ENCODE results near the gene SNRNP25.

The SNRNP25 gene

DNA sequence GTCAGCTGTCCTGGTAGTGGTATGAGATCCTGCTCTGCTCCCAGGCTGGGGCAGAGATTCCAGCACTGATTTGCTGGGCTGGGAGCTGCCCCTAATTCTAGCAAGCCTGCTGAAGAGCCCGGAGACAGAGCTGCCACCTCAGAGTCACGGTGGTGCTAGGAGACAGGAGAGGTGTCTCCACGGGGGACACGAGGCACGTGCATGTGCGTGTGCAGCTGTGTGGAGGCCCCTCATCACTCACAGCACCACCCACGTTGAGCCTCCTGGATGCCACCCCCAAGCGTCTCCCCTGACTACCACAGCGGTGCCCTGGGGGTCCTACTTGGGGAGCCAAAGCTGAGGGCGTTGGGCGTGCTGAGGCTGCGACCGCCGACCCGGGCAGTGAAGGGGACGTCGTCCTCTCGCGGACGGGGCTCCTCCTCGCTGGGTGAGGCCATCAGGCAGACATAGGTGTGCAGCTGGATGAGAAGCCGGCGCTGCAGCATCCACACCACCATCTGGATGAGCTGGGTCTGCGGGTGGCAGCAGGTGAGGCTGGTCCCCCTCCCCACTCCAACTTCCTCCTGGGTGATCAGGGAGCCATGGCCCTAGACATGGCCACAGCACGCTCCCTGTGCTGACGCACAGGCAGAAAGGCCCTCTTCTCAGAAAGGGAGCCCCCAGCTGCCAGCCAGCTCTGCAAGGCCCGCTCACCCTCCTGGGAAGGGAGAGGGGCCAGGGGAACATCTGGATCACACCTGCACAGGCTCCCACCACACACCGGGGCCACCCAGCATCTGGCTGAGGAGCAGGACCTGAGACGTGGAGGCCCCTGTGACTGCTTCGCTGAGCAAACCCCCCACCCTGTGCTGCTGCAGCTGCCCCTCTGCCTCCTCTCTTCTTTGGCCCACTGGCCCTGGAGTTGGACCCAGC lies 36.0 kb downstream of the SNRNP25 start:
- POLR2A ChIA-PET, result no interaction called here
- CTCF ChIA-PET, result interaction anchor here (0.9 to 3.6 kb wide), 3 partner anchors 10 to 28 kb away, joined by 4 to 34 read pairs (median 6); no protein-coding TSS in a partner anchor
- Histone ChIP-seq H3K27ac (ENCODE audit: extremely low read depth, low read depth, low read length) (no peak overlapping the region), H3K4me1 (ENCODE audit: control insufficient read depth, insufficient read depth, low read length) (no peaks in the 10 kb centered on the region; the same call in 1 of the 2 replicates), H3K4me3 (ENCODE audit: low read depth, low read length) (no peak overlapping the region), H3K9me3 (ENCODE audit: control insufficient read depth, insufficient read depth, low read depth, low read length) (no peaks in the 10 kb centered on the region), H3K36me3 (ENCODE audit: control insufficient read depth in 2 of 2, insufficient read depth in 1 of 2, low read length in 2 of 2) (peaks cover 6 to 71% of the 10 kb centered on the region in 2 experiments; a peak in 2 of 3 replicates)
- TF ChIP-seq GLIS2 (tag by site-specific recombination; IDR thresholded peaks at IDR 0.05) (0 out of 2 replicates have a peak, but pooled peaks have one; percentile 11), ZNF560 (tag by site-specific recombination; IDR thresholded peaks at IDR 0.05; ENCODE audit: borderline replicate concordance) (no peak), GLIS1 (tag by site-specific recombination; IDR thresholded peaks at IDR 0.05) (no peak), ZNF121 (tag by site-specific recombination; IDR thresholded peaks at IDR 0.05) (no peak), ZNF501 (tag by site-specific recombination; IDR thresholded peaks at IDR 0.05) (no peak), ZNF658 (tag by site-specific recombination; IDR thresholded peaks at IDR 0.05) (no peak)
- TF ChIP-seq, protein P1, sequence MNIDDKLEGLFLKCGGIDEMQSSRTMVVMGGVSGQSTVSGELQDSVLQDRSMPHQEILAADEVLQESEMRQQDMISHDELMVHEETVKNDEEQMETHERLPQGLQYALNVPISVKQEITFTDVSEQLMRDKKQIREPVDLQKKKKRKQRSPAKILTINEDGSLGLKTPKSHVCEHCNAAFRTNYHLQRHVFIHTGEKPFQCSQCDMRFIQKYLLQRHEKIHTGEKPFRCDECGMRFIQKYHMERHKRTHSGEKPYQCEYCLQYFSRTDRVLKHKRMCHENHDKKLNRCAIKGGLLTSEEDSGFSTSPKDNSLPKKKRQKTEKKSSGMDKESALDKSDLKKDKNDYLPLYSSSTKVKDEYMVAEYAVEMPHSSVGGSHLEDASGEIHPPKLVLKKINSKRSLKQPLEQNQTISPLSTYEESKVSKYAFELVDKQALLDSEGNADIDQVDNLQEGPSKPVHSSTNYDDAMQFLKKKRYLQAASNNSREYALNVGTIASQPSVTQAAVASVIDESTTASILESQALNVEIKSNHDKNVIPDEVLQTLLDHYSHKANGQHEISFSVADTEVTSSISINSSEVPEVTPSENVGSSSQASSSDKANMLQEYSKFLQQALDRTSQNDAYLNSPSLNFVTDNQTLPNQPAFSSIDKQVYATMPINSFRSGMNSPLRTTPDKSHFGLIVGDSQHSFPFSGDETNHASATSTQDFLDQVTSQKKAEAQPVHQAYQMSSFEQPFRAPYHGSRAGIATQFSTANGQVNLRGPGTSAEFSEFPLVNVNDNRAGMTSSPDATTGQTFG (tag by site-specific recombination; IDR thresholded peaks at IDR 0.05; ENCODE audit: borderline replicate concordance), result no peak

DNA sequence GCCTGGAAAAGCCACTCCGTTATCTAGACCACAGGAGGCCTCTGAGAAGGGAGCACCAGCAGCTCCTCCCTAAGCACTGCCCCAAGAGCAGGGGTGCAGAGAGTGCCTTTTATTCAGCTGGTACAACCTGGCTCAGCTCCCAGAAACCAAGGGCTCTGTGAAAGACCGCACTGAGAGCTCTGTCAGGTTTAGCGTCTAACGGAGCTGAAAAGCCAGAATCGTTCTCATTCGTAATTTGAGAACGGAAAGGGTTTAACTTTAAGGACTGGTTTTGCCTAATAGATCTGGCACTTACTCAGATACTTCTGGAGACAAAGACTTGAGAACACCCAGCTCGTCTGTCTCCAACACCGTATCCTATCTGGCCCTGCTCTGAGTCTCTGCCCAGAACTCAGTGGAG lies 37.9 kb downstream of the SNRNP25 start:
- ChIA-PET CTCF (interaction anchor here (0.6 to 3.6 kb wide), 4 partner anchors 11 to 29 kb away, joined by 3 to 34 read pairs (median 4); no protein-coding TSS in a partner anchor), POLR2A (interaction anchor here (1.7 kb wide), 1 partner anchor 13 kb away, joined by 4 read pairs; no protein-coding TSS in a partner anchor)
- H3K27ac ChIP-seq (ENCODE audit: extremely low read depth, low read depth, low read length), result 0 out of 2 replicates have a peak overlapping the region, but pooled peaks have one; percentile 24
- TF ChIP-seq, protein P2, sequence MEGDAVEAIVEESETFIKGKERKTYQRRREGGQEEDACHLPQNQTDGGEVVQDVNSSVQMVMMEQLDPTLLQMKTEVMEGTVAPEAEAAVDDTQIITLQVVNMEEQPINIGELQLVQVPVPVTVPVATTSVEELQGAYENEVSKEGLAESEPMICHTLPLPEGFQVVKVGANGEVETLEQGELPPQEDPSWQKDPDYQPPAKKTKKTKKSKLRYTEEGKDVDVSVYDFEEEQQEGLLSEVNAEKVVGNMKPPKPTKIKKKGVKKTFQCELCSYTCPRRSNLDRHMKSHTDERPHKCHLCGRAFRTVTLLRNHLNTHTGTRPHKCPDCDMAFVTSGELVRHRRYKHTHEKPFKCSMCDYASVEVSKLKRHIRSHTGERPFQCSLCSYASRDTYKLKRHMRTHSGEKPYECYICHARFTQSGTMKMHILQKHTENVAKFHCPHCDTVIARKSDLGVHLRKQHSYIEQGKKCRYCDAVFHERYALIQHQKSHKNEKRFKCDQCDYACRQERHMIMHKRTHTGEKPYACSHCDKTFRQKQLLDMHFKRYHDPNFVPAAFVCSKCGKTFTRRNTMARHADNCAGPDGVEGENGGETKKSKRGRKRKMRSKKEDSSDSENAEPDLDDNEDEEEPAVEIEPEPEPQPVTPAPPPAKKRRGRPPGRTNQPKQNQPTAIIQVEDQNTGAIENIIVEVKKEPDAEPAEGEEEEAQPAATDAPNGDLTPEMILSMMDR (tag by site-specific recombination; IDR thresholded peaks at IDR 0.05), result no peak
- TF ChIP-seq GLIS1 (tag by site-specific recombination; IDR thresholded peaks at IDR 0.05), result peak; percentile 76
- TF ChIP-seq, protein P3, sequence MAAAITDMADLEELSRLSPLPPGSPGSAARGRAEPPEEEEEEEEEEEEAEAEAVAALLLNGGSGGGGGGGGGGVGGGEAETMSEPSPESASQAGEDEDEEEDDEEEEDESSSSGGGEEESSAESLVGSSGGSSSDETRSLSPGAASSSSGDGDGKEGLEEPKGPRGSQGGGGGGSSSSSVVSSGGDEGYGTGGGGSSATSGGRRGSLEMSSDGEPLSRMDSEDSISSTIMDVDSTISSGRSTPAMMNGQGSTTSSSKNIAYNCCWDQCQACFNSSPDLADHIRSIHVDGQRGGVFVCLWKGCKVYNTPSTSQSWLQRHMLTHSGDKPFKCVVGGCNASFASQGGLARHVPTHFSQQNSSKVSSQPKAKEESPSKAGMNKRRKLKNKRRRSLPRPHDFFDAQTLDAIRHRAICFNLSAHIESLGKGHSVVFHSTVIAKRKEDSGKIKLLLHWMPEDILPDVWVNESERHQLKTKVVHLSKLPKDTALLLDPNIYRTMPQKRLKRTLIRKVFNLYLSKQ (tag by site-specific recombination; IDR thresholded peaks at IDR 0.05; ENCODE audit: borderline replicate concordance), result no peak
- TF ChIP-seq ZXDB (tag by site-specific recombination; IDR thresholded peaks at IDR 0.05), result 0 out of 2 replicates have a peak, but pooled peaks have one; percentile 34
- TF ChIP-seq KLF10 (tag by site-specific recombination; IDR thresholded peaks at IDR 0.05), result no peak
- TF ChIP-seq, protein P4, sequence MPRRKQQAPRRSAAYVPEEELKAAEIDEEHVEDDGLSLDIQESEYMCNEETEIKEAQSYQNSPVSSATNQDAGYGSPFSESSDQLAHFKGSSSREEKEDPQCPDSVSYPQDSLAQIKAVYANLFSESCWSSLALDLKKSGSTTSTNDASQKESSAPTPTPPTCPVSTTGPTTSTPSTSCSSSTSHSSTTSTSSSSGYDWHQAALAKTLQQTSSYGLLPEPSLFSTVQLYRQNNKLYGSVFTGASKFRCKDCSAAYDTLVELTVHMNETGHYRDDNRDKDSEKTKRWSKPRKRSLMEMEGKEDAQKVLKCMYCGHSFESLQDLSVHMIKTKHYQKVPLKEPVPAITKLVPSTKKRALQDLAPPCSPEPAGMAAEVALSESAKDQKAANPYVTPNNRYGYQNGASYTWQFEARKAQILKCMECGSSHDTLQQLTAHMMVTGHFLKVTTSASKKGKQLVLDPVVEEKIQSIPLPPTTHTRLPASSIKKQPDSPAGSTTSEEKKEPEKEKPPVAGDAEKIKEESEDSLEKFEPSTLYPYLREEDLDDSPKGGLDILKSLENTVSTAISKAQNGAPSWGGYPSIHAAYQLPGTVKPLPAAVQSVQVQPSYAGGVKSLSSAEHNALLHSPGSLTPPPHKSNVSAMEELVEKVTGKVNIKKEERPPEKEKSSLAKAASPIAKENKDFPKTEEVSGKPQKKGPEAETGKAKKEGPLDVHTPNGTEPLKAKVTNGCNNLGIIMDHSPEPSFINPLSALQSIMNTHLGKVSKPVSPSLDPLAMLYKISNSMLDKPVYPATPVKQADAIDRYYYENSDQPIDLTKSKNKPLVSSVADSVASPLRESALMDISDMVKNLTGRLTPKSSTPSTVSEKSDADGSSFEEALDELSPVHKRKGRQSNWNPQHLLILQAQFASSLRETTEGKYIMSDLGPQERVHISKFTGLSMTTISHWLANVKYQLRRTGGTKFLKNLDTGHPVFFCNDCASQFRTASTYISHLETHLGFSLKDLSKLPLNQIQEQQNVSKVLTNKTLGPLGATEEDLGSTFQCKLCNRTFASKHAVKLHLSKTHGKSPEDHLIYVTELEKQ (tag by site-specific recombination; IDR thresholded peaks at IDR 0.05; ENCODE audit: borderline replicate concordance), result no peak
- no peak for TF ChIP-seq SCRT2 (tag by site-specific recombination; IDR thresholded peaks at IDR 0.05)
- TF ChIP-seq ZNF558 (tag by site-specific recombination; IDR thresholded peaks at IDR 0.05), result no peak
- TF ChIP-seq, protein P5, sequence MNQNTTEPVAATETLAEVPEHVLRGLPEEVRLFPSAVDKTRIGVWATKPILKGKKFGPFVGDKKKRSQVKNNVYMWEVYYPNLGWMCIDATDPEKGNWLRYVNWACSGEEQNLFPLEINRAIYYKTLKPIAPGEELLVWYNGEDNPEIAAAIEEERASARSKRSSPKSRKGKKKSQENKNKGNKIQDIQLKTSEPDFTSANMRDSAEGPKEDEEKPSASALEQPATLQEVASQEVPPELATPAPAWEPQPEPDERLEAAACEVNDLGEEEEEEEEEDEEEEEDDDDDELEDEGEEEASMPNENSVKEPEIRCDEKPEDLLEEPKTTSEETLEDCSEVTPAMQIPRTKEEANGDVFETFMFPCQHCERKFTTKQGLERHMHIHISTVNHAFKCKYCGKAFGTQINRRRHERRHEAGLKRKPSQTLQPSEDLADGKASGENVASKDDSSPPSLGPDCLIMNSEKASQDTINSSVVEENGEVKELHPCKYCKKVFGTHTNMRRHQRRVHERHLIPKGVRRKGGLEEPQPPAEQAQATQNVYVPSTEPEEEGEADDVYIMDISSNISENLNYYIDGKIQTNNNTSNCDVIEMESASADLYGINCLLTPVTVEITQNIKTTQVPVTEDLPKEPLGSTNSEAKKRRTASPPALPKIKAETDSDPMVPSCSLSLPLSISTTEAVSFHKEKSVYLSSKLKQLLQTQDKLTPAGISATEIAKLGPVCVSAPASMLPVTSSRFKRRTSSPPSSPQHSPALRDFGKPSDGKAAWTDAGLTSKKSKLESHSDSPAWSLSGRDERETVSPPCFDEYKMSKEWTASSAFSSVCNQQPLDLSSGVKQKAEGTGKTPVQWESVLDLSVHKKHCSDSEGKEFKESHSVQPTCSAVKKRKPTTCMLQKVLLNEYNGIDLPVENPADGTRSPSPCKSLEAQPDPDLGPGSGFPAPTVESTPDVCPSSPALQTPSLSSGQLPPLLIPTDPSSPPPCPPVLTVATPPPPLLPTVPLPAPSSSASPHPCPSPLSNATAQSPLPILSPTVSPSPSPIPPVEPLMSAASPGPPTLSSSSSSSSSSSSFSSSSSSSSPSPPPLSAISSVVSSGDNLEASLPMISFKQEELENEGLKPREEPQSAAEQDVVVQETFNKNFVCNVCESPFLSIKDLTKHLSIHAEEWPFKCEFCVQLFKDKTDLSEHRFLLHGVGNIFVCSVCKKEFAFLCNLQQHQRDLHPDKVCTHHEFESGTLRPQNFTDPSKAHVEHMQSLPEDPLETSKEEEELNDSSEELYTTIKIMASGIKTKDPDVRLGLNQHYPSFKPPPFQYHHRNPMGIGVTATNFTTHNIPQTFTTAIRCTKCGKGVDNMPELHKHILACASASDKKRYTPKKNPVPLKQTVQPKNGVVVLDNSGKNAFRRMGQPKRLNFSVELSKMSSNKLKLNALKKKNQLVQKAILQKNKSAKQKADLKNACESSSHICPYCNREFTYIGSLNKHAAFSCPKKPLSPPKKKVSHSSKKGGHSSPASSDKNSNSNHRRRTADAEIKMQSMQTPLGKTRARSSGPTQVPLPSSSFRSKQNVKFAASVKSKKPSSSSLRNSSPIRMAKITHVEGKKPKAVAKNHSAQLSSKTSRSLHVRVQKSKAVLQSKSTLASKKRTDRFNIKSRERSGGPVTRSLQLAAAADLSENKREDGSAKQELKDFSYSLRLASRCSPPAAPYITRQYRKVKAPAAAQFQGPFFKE (tag by site-specific recombination; IDR thresholded peaks at IDR 0.05; ENCODE audit: borderline replicate concordance), result no peak
- TF ChIP-seq ZNF585B (tag by site-specific recombination; IDR thresholded peaks at IDR 0.05), result no peak

More for the DNA sequence above, 37.9 kb downstream of the SNRNP25 start:
- H3K4me1 ChIP-seq (ENCODE audit: control insufficient read depth, insufficient read depth, low read length), result no peaks in the 10 kb centered on the region; the same call in 1 of the 2 replicates
- H3K4me3 ChIP-seq (ENCODE audit: low read depth, low read length), result no peak overlapping the region
- H3K9me3 ChIP-seq (ENCODE audit: control insufficient read depth, insufficient read depth, low read depth, low read length), result no peaks in the 10 kb centered on the region
- peaks cover 6 to 62% of the 10 kb centered on the region in 2 experiments; a peak in 2 of 3 replicates for H3K36me3 ChIP-seq (ENCODE audit: control insufficient read depth in 2 of 2, insufficient read depth in 1 of 2, low read length in 2 of 2)
